Vagina (tissue), 2 donors: ENCODE data around the gene EVA1C.

Source experiments
- CTCF ChIP-seq, 3 experiments: fragments of 450-650 bp in 2 of 3; fragments of 200-600 bp in 1 of 3; sonication (generic) in 1 of 3; IDR thresholded peaks; one replicate each; pipeline ENCODE4 v1.5.1; 2017 to 2019; ENCODE audit warnings: antibody characterized with exemption in 3 of 3, mild to moderate bottlenecking in 2 of 3, moderate library complexity in 2 of 3
- POLR2AphosphoS5 ChIP-seq, 2 donors: sonication (generic); formaldehyde crosslinking; IDR thresholded peaks; one replicate each; pipeline ENCODE4 v1.9.0; 2017; ENCODE audit warnings: antibody characterized with exemption in 2 of 2, mild to moderate bottlenecking in 2 of 2, low read depth in 1 of 2; ENCODE audit not compliant: insufficient read depth in 1 of 2

GRCh38 chr21:32538147-32538792 is 125.8 kb downstream of the EVA1C start:
- TF ChIP-seq CTCF (IDR thresholded peaks at IDR 0.05) = no peak
- no peak for TF ChIP-seq POLR2AphosphoS5 (IDR thresholded peaks at IDR 0.05; ENCODE audit: insufficient read depth in 1 of 2, low read depth in 1 of 2)
